Activated T-cell treated with anti-CD3 and anti-CD28 coated beads for 24 hours (primary cell): ENCODE results near the gene SPAST.
"Not testable (repeated sequence)": the region's sequence is repeated elsewhere in the genome, so short reads cannot be mapped to it uniquely, and the experiment has no call there.

Experiments used
- DNase-seq: peaks from one replicate; pipeline ENCODE4 v3.0.0-alpha.2; 2020; ENCODE audit warnings: low read depth

The SPAST gene

GRCh38 chr2:32128636-32129035 is 65.3 kb downstream of the SPAST start:
- DNase-seq, result no peak

GRCh38 chr2:32129086-32129485 is 65.7 kb downstream of the SPAST start:
- DNase-seq, result no peak

GRCh38 chr2:32135409-32135808 is 72.1 kb downstream of the SPAST start:
- DNase-seq, result no peak

GRCh38 chr2:32136097-32136496 is 72.7 kb downstream of the SPAST start:
- no peak for DNase-seq

GRCh38 chr2:32151544-32151943 is 88.2 kb downstream of the SPAST start:
- not testable (repeated sequence) for DNase-seq

GRCh38 chr2:32159678-32160077 is 96.3 kb downstream of the SPAST start:
- DNase-seq, result no peak

GRCh38 chr2:32161296-32161695 is 97.9 kb downstream of the SPAST start:
- no peak for DNase-seq

GRCh38 chr2:32164254-32164653 is 100.9 kb downstream of the SPAST start:
- not testable (repeated sequence) for DNase-seq

GRCh38 chr2:32165027-32165347 is 101.6 kb downstream of the SPAST start:
- not testable (repeated sequence) for DNase-seq

GRCh38 chr2:32166115-32166574 is 102.8 kb downstream of the SPAST start:
- no peak for DNase-seq

GRCh38 chr2:32168513-32168912 is 105.2 kb downstream of the SPAST start:
- no peak for DNase-seq

GRCh38 chr2:32172870-32173269 is 109.5 kb downstream of the SPAST start:
- no peak for DNase-seq

- no peak for DNase-seq
Observed at GRCh38 chr2:32182667-32183066, 119.3 kb downstream of the SPAST start.

GRCh38 chr2:32189011-32189410 is 125.7 kb downstream of the SPAST start:
- no peak for DNase-seq

GRCh38 chr2:32192418-32192817 is 129.1 kb downstream of the SPAST start:
- DNase-seq, result no peak

- DNase-seq, result no peak
Observed at GRCh38 chr2:32200814-32201213, 137.5 kb downstream of the SPAST start.

- not testable (repeated sequence) for DNase-seq
Observed at GRCh38 chr2:32203428-32203827, 140.1 kb downstream of the SPAST start.
